ENCODE results near the gene OTX2. TPM values are rescaled to one million over a fixed set of nuclear protein-coding genes. Genes with fewer than 3 reads are reported as not detected.

The OTX2 gene
- total RNA-seq, 1 donor from 2014 or later, result 0.22 TPM

DNA sequence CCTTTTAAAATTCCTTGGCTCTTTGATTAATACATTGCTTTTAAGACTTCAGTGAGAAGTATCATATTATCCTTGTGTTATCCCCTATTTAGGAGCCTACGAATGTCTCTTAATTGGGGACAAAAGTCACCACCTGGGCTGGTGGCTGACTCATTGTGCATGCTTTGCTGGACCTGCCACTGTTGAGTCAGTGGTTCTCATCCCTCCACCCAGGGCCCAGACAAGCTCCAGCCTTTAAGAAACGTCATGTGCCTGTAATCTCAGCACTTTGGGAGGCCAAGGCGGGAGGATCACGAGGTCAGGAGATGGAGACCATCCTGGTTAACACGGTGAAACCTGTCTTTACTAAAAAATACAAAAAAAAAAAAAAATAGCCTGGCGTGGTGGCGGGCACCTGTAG is 57.9 kb downstream of the OTX2 start:
- Mint-ChIP-seq H3K27me3 (peaks cover 10% of the 10 kb centered on the region), H3K4me3 (no peak overlapping the region), H3K9me3 (no peaks in the 10 kb centered on the region), H3K27ac (no peak overlapping the region), H3K36me3 (no peaks in the 10 kb centered on the region), H3K4me1 (ENCODE audit: unreplicated experiment) (no peaks in the 10 kb centered on the region)
- TF ChIP-seq, protein P1, sequence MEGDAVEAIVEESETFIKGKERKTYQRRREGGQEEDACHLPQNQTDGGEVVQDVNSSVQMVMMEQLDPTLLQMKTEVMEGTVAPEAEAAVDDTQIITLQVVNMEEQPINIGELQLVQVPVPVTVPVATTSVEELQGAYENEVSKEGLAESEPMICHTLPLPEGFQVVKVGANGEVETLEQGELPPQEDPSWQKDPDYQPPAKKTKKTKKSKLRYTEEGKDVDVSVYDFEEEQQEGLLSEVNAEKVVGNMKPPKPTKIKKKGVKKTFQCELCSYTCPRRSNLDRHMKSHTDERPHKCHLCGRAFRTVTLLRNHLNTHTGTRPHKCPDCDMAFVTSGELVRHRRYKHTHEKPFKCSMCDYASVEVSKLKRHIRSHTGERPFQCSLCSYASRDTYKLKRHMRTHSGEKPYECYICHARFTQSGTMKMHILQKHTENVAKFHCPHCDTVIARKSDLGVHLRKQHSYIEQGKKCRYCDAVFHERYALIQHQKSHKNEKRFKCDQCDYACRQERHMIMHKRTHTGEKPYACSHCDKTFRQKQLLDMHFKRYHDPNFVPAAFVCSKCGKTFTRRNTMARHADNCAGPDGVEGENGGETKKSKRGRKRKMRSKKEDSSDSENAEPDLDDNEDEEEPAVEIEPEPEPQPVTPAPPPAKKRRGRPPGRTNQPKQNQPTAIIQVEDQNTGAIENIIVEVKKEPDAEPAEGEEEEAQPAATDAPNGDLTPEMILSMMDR (conservative IDR thresholded peaks at IDR 0.05), result no peak
- DNase-seq (ENCODE audit: extremely low spot score, unreplicated experiment), result no peak

DNA sequence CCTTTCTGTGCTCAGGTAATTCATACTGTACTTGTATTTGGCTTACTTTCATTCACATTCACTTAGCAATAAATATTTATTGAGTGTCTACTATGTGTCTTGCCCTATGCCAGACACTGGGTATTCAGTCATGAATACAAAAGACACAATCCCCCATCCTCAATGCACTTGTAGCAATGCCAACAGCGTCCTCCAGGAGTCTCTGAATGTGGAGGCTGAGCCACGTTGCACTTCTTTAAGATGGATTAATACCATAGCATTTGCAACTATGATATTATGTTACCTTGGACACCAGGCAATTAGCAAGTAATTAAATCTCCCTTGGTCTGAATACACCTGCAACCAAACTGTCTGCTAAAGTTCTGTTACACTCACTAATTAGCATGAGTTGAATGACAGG is 58.8 kb downstream of the OTX2 start:
- Mint-ChIP-seq H3K4me1 (ENCODE audit: unreplicated experiment) (no peaks in the 10 kb centered on the region), H3K4me3 (no peak overlapping the region), H3K27me3 (peaks cover 10% of the 10 kb centered on the region), H3K9me3 (no peaks in the 10 kb centered on the region), H3K36me3 (no peaks in the 10 kb centered on the region), H3K27ac (no peak overlapping the region)
- TF ChIP-seq, protein P1 (conservative IDR thresholded peaks at IDR 0.05), result peak; percentile 50
- no peak for DNase-seq (ENCODE audit: extremely low spot score, unreplicated experiment)

Other genes with a start within 250 kb of the OTX2 start
- gene TMEM260, start 230.7 kb downstream of the OTX2 start, total RNA-seq (ENCODE audit: low replicate concordance), result 26.1 and 30.0 TPM in 2 replicates